Lower leg skin (tissue), 4 donors: ENCODE data around the gene PPA2. TPM values are rescaled to one million over a fixed set of nuclear protein-coding genes. Genes with fewer than 3 reads are reported as not detected.

Source experiments
- DNase-seq, 2 donors: peaks; one replicate each; pipeline ENCODE4 v3.0.0-alpha.2; 2019; ENCODE audit warnings: low spot score in 2 of 2
- H3K4me3 ChIP-seq: fragments of 200-600 bp; sonication (generic); 2 replicates; pipeline ENCODE4 v1.5.1; 2017; ENCODE audit warnings: mild to moderate bottlenecking, low read depth; ENCODE audit not compliant: poor library complexity, severe bottlenecking
- POLR2A ChIP-seq, 2 donors: fragments of 450-650 bp; IDR thresholded peaks; one replicate each; pipeline ENCODE4 v1.6.1; 2016 to 2017; ENCODE audit warnings: antibody characterized with exemption in 2 of 2, mild to moderate bottlenecking in 1 of 2, moderate library complexity in 1 of 2
- WGBS, 2 donors: methylation state at CpG; one replicate each; pipeline ENCODE4 v1.1.5; 2018; 5-methylcytosine and 5-hydroxymethylcytosine counted together
- intact Hi-C: fragments of 100-400 bp; cut with DNase I; formaldehyde crosslinking; loops from one replicate; pipeline ENCODE4 v1.15.0; 2023; ENCODE audit warnings: low total_unique reads
- total RNA-seq, 4 donors: library from RNA; depleted of rRNA; stranded (reverse); fragments of >200 nt; gene quantifications; one replicate each; pipeline ENCODE4 v1.1.0, GENCODE V29; 2016
- TF ChIP-seq, protein P1 (sequence below), 3 donors: fragments of 450-650 bp; IDR thresholded peaks; one replicate each; pipeline ENCODE4 v1.5.1; 2016; ENCODE audit warnings: antibody characterized with exemption in 3 of 3, mild to moderate bottlenecking in 3 of 3, moderate library complexity in 2 of 3

PPA2 gene
- 100 to 1,000 TPM in 2 of 4 donors, 10 to 100 TPM in 2; 84.6 to 174 (median 95.3) TPM for total RNA-seq

DNA sequence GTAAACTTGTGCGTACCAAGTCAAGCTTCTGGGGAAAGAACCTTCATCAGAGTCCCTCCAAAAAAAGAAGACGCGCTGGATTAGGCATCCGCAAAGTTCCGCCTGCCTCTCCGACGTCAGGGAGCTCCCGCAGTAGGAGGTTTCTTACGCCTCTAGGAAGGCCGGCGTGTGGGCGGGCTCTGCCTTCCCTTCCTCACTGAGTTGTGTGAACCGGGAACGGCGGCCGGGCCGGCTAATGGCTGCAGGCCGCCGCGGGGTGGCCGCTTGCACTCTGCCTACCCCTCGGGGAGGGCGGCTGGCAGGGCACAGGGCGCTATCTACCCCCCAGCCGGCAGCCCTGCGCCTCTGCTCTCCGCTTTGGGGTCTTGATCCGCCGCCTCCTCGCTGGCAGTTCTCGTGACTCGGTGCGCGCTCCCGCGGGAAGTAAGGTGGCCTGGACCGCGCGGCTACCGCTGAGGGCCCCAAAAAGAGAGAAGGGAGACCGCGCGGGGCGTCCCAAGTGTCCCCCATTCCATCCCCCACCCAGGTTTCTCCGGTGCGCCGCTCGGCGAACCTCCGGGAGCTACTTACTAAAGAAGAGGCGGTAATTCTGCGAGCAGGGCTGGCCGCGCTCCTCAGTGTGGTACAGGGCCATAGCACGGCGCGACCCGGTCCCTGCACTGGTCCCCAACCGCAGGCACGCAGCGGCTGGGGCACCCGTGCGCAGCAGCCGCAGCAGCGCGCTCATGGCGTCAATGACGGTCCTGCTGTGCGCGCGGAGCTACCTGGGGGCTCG lies at the start of gene PPA2:
Gene PPA2 (minus strand): TSS at position 739 of the 775 bp plus-strand sequence. CDS start 12 bp downstream, at position 727.
- intact Hi-C loops: loop anchor here (10.0 kb wide), 1 partner anchor 329 kb away; the partner anchor contains the start of gene TET2

DNA sequence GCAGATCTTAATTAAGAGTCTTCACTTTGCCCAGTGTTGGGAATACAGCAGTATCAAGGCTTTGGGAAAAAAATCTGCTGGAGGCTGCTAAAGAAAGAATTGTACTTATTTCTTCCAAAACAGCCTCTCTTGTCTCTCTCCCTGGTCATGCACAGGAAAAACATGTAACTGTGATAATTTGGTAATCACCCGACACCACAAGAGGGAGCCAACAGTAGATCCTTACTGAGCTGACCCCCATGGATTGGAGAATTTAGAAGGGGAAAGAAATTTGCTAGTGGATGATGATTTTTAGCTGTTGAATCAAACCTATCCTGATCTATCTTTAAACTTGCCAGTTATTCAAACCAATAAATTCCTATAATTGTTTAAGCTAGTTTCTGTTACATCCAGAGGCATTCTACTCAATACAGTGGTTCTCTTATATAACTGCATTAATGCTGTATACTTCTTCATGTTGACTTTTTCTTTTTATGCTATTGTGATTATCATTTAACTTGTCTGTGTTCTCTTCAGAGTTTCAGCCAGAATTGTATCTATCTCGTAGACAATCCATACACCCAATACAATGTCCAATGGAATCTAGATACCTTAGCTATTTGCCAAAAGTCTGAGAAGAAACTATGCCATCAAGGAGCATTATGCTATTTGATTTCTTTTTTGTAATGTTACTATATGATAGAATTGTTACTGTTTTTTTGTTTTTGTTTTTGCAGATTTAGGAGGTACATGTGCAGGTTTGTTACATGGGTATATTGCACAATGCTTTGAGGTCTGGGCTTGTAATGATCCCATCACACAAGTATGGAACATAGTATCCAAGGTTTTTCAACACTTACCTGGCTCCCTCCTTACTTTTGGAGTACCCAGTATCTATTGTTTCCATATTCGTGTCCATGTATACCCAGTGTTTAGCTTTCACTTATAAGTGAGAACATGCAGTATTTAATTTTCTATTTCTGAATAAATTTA lies 47.2 kb upstream of the PPA2 start:
- intact Hi-C loops: no loop called here
- TF ChIP-seq, protein P1, sequence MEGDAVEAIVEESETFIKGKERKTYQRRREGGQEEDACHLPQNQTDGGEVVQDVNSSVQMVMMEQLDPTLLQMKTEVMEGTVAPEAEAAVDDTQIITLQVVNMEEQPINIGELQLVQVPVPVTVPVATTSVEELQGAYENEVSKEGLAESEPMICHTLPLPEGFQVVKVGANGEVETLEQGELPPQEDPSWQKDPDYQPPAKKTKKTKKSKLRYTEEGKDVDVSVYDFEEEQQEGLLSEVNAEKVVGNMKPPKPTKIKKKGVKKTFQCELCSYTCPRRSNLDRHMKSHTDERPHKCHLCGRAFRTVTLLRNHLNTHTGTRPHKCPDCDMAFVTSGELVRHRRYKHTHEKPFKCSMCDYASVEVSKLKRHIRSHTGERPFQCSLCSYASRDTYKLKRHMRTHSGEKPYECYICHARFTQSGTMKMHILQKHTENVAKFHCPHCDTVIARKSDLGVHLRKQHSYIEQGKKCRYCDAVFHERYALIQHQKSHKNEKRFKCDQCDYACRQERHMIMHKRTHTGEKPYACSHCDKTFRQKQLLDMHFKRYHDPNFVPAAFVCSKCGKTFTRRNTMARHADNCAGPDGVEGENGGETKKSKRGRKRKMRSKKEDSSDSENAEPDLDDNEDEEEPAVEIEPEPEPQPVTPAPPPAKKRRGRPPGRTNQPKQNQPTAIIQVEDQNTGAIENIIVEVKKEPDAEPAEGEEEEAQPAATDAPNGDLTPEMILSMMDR (IDR thresholded peaks at IDR 0.05): no peak
- no peak for TF ChIP-seq POLR2A (IDR thresholded peaks at IDR 0.05)

More for the DNA sequence above, at the start of gene PPA2:
- 0 to 1% methylated on average over 21 to 57 of the region's 72 CpGs for WGBS, 2 donors
- peak in 1 of 2 donors; percentile 24 for TF ChIP-seq POLR2A (IDR thresholded peaks at IDR 0.05)
- TF ChIP-seq, protein P1 (IDR thresholded peaks at IDR 0.05): no peak
- H3K4me3 ChIP-seq: peak within 1 kb of the TSS; percentile 91
- DNase-seq: peak; percentile 90 to 97

DNA sequence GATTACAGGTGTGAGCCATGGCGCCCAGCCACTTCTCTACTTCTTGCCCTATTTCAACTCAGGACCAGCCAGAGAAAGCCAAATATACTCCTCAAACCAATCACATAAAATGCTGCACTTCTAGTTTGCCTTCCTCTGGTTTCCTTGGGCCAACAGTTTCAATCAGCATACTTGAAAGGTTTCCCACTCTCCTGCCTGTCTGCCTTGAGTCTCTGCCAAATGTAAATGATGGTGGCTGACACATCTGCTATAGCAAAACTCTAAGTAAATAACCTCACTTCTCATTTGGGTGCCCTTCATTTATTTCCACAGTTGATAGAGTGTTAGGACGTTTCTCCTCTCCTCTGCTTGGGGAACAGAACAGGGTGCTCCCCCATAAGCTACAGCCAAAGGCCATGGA lies 36.4 kb upstream of the PPA2 start:
- DNase-seq: no peak
- intact Hi-C loops: no loop called here
- WGBS, 2 donors: 13 to 43% methylated on average over 2 of the region's 2 CpGs

More for the DNA sequence above, 47.2 kb upstream of the PPA2 start:
- 8 to 13% methylated on average over 3 of the region's 3 CpGs for WGBS, 2 donors
- H3K4me3 ChIP-seq: no peak overlapping the region
- DNase-seq: no peak

DNA sequence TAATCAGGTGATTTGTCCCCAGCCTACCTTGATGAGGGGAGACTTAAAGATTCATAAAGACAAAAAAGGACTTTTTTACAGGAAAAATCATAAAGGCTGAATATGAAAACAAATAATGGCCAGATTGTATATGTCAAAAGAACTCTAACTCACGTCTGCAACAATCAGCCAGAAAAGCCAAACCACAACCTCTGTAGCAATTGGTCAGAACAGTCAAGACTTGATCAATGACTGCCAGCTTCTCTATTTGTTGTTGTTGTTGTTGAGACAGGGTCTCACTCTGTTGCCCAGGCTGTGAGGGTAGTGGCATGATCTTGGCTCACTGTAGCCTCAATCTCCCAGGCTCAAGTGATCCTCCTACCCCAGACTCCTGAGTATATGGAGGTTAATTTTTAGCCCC lies 35.9 kb upstream of the PPA2 start:
- no peak overlapping the region for H3K4me3 ChIP-seq
- WGBS, 2 donors: 37 to 40% methylated on average over 1 of the region's 1 CpG
- TF ChIP-seq POLR2A (IDR thresholded peaks at IDR 0.05): no peak
- TF ChIP-seq, protein P1 (IDR thresholded peaks at IDR 0.05): no peak
- no peak for DNase-seq
- intact Hi-C loops: no loop called here

More for the DNA sequence above, 36.4 kb upstream of the PPA2 start:
- TF ChIP-seq, protein P1 (IDR thresholded peaks at IDR 0.05): no peak
- TF ChIP-seq POLR2A (IDR thresholded peaks at IDR 0.05): no peak
- H3K4me3 ChIP-seq: no peak overlapping the region

DNA sequence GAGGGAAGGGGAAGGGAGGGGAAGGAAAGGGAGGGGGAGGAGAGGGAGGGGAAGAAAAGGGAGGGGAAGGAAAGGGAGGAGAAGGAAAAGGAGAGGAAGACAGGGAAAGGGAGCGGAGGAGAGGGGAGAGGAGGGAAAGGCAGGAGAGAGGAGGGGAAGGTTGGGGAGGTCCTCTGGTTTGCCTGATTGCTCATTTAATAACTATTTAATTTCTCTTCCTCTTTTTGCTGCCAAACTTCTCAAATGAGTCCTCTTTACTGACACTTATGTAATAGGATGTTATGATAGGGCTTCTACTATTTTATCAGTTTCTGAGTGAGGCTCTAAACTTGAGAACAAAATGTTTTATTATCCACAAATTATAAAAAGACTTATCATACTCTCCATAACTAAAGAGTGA lies 35.4 kb upstream of the PPA2 start:
- intact Hi-C loops: no loop called here
- 47 to 57% methylated on average over 1 of the region's 1 CpG for WGBS, 2 donors
- no peak for TF ChIP-seq POLR2A (IDR thresholded peaks at IDR 0.05)
- TF ChIP-seq, protein P1 (IDR thresholded peaks at IDR 0.05): no peak
- DNase-seq: no peak
- H3K4me3 ChIP-seq: no peak overlapping the region
